Gastroesophageal sphincter (tissue), 2 donors: ENCODE measurements around the gene LOC101059915.
"Not testable (repeated sequence)": the region's sequence is repeated elsewhere in the genome, so short reads cannot be mapped to it uniquely, and the experiment has no call there.

Source experiments
- EP300 ChIP-seq: sonication (generic); formaldehyde crosslinking; IDR thresholded peaks from one replicate; pipeline ENCODE4 v1.6.1; 2017; ENCODE audit warnings: antibody characterized with exemption, mild to moderate bottlenecking
- POLR2AphosphoS5 ChIP-seq: sonication (generic); formaldehyde crosslinking; IDR thresholded peaks from one replicate; pipeline ENCODE4 v1.6.1; 2017; ENCODE audit warnings: antibody characterized with exemption

GRCh38 chrX:71698299-71699022 lies 31.1 kb downstream of the LOC101059915 start:
- TF ChIP-seq POLR2AphosphoS5, EP300: not testable (repeated sequence)
